ENCODE results near the gene NRXN2.
"Not testable (repeated sequence)": the region's sequence is repeated elsewhere in the genome, so short reads cannot be mapped to it uniquely, and the experiment has no call there.

The NRXN2 gene

GRCh38 chr11:64601605-64602465, 121.2 kb downstream of the NRXN2 start:
- no peak for DNase-seq

GRCh38 chr11:64600281-64600992, 122.6 kb downstream of the NRXN2 start:
- no peak for DNase-seq

- no peak for DNase-seq
Measured at GRCh38 chr11:64599698-64600211, 123.2 kb downstream of the NRXN2 start.

- DNase-seq, result no peak
Measured at GRCh38 chr11:64598797-64599697, 124.0 kb downstream of the NRXN2 start.

- no peak for DNase-seq
Measured at GRCh38 chr11:64598106-64598796, 124.7 kb downstream of the NRXN2 start.

GRCh38 chr11:64597671-64598101, 125.3 kb downstream of the NRXN2 start:
- DNase-seq, result no peak

GRCh38 chr11:64595922-64596321, 127.1 kb downstream of the NRXN2 start:
- not testable (repeated sequence) for DNase-seq

GRCh38 chr11:64594159-64594939, 128.6 kb downstream of the NRXN2 start:
- DNase-seq, result no peak

- DNase-seq, result no peak
Measured at GRCh38 chr11:64593156-64594105, 129.6 kb downstream of the NRXN2 start.

GRCh38 chr11:64592656-64593055, 130.3 kb downstream of the NRXN2 start:
- no peak for DNase-seq

GRCh38 chr11:64592234-64592615, 130.8 kb downstream of the NRXN2 start:
- DNase-seq, result no peak

GRCh38 chr11:64591257-64592233, 131.5 kb downstream of the NRXN2 start:
- DNase-seq, result no peak

GRCh38 chr11:64590763-64591221, 132.2 kb downstream of the NRXN2 start, which contains the start of gene SLC22A12:
Gene SLC22A12, plus strand, starts transcription at chr11:64591220. Its CDS starts 337 bp downstream, at chr11:64591557.
- DNase-seq, result no peak

GRCh38 chr11:64588701-64589100, 134.3 kb downstream of the NRXN2 start:
- no peak for DNase-seq

GRCh38 chr11:64586366-64586765, 136.6 kb downstream of the NRXN2 start:
- no peak for DNase-seq

GRCh38 chr11:64585150-64585549, 137.8 kb downstream of the NRXN2 start:
- DNase-seq, result no peak

- no peak for DNase-seq
Measured at GRCh38 chr11:64583296-64584262, 139.4 kb downstream of the NRXN2 start.
